ENCODE data around the gene DNAH3. TPM values are rescaled to one million over a fixed set of nuclear protein-coding genes. Genes with fewer than 3 reads are reported as not detected.

The DNAH3 gene
- total and polyA plus RNA-seq, 2 of the 13 experiments (the other 11 are each of a cell fraction or from before 2014, with no cell fraction given): 0.07 to 0.08 TPM

- peak; percentile 72 for TF ChIP-seq ETV5 (CRISPR knock-in tag; IDR thresholded peaks at IDR 0.05; ENCODE audit: borderline replicate concordance)
- no peak for TF ChIP-seq NCOA5 (CRISPR knock-in tag; IDR thresholded peaks at IDR 0.05)
- TF ChIP-seq ZNF564 (CRISPR knock-in tag; IDR thresholded peaks at IDR 0.05): peak; percentile 99
- TF ChIP-seq SMAD9 (CRISPR knock-in tag; IDR thresholded peaks at IDR 0.05): peak; percentile 90; the same call in 1 of the 2 replicates
- no peak for TF ChIP-seq ZNF33A (CRISPR knock-in tag; IDR thresholded peaks at IDR 0.05; ENCODE audit: borderline replicate concordance)
- TF ChIP-seq ZMAT3 (CRISPR knock-in tag; conservative IDR thresholded peaks at IDR 0.05): peak; percentile 82
- TF ChIP-seq, protein P1, sequence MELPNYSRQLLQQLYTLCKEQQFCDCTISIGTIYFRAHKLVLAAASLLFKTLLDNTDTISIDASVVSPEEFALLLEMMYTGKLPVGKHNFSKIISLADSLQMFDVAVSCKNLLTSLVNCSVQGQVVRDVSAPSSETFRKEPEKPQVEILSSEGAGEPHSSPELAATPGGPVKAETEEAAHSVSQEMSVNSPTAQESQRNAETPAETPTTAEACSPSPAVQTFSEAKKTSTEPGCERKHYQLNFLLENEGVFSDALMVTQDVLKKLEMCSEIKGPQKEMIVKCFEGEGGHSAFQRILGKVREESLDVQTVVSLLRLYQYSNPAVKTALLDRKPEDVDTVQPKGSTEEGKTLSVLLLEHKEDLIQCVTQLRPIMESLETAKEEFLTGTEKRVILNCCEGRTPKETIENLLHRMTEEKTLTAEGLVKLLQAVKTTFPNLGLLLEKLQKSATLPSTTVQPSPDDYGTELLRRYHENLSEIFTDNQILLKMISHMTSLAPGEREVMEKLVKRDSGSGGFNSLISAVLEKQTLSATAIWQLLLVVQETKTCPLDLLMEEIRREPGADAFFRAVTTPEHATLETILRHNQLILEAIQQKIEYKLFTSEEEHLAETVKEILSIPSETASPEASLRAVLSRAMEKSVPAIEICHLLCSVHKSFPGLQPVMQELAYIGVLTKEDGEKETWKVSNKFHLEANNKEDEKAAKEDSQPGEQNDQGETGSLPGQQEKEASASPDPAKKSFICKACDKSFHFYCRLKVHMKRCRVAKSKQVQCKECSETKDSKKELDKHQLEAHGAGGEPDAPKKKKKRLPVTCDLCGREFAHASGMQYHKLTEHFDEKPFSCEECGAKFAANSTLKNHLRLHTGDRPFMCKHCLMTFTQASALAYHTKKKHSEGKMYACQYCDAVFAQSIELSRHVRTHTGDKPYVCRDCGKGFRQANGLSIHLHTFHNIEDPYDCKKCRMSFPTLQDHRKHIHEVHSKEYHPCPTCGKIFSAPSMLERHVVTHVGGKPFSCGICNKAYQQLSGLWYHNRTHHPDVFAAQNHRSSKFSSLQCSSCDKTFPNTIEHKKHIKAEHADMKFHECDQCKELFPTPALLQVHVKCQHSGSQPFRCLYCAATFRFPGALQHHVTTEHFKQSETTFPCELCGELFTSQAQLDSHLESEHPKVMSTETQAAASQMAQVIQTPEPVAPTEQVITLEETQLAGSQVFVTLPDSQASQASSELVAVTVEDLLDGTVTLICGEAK (IDR thresholded peaks at IDR 0.05): no peak
- TF ChIP-seq, protein P1 (CRISPR knock-in tag; IDR thresholded peaks at IDR 0.05): peak; percentile 80
- no peak for TF ChIP-seq MBD4 (IDR thresholded peaks at IDR 0.05; ENCODE audit: borderline replicate concordance, low read length)
- TF ChIP-seq, protein P2, sequence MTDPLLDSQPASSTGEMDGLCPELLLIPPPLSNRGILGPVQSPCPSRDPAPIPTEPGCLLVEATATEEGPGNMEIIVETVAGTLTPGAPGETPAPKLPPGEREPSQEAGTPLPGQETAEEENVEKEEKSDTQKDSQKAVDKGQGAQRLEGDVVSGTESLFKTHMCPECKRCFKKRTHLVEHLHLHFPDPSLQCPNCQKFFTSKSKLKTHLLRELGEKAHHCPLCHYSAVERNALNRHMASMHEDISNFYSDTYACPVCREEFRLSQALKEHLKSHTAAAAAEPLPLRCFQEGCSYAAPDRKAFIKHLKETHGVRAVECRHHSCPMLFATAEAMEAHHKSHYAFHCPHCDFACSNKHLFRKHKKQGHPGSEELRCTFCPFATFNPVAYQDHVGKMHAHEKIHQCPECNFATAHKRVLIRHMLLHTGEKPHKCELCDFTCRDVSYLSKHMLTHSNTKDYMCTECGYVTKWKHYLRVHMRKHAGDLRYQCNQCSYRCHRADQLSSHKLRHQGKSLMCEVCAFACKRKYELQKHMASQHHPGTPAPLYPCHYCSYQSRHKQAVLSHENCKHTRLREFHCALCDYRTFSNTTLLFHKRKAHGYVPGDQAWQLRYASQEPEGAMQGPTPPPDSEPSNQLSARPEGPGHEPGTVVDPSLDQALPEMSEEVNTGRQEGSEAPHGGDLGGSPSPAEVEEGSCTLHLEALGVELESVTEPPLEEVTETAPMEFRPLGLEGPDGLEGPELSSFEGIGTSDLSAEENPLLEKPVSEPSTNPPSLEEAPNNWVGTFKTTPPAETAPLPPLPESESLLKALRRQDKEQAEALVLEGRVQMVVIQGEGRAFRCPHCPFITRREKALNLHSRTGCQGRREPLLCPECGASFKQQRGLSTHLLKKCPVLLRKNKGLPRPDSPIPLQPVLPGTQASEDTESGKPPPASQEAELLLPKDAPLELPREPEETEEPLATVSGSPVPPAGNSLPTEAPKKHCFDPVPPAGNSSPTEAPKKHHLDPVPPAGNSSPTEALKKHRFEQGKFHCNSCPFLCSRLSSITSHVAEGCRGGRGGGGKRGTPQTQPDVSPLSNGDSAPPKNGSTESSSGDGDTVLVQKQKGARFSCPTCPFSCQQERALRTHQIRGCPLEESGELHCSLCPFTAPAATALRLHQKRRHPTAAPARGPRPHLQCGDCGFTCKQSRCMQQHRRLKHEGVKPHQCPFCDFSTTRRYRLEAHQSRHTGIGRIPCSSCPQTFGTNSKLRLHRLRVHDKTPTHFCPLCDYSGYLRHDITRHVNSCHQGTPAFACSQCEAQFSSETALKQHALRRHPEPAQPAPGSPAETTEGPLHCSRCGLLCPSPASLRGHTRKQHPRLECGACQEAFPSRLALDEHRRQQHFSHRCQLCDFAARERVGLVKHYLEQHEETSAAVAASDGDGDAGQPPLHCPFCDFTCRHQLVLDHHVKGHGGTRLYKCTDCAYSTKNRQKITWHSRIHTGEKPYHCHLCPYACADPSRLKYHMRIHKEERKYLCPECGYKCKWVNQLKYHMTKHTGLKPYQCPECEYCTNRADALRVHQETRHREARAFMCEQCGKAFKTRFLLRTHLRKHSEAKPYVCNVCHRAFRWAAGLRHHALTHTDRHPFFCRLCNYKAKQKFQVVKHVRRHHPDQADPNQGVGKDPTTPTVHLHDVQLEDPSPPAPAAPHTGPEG (CRISPR knock-in tag; IDR thresholded peaks at IDR 0.05): peak; percentile 77; the same call in 1 of the 2 replicates
- TF ChIP-seq ZFP90 (CRISPR knock-in tag; IDR thresholded peaks at IDR 0.05; ENCODE audit: borderline replicate concordance): peak; percentile 91; the same call in 1 of the 2 replicates
- TF ChIP-seq ZNF792 (CRISPR knock-in tag; IDR thresholded peaks at IDR 0.05): no peak; the same call in 1 of the 2 replicates
- TF ChIP-seq ZNF761 (CRISPR knock-in tag; conservative IDR thresholded peaks at IDR 0.05): peak; percentile 48; the same call in 1 of the 2 replicates
Measured at GRCh38 chr16:20900299-20901067, 250.2 kb downstream of the DNAH3 start, which contains the start of the genes DCUN1D3 and LYRM1 (continued).

Data from HepG2 (cell line).